Esophagus muscularis mucosa (tissue), 4 donors: Measurements from ENCODE around the gene ASB16.

ENCODE experiments used
- EP300 ChIP-seq: sonication (generic); formaldehyde crosslinking; IDR thresholded peaks from one replicate; pipeline ENCODE4 v1.6.1; 2017; ENCODE audit warnings: antibody characterized with exemption
- POLR2A ChIP-seq: fragments of 450-650 bp; IDR thresholded peaks from one replicate; pipeline ENCODE4 v1.6.1; 2017; ENCODE audit warnings: antibody characterized with exemption, moderate library complexity, mild to moderate bottlenecking, low read depth
- POLR2AphosphoS5 ChIP-seq, 2 donors: sonication (generic); formaldehyde crosslinking; IDR thresholded peaks; one replicate each; pipeline ENCODE4 v1.6.1; 2017; ENCODE audit warnings: antibody characterized with exemption in 2 of 2
- TF ChIP-seq, protein P1 (sequence below), 3 experiments: fragments of 200-600 bp in 2 of 3; fragments of 450-650 bp in 1 of 3; sonication (generic) in 2 of 3; IDR thresholded peaks; one replicate each; pipeline ENCODE4 v1.5.1; 2017 to 2019; ENCODE audit warnings: antibody characterized with exemption in 3 of 3, mild to moderate bottlenecking in 2 of 3, moderate library complexity in 1 of 3

DNA sequence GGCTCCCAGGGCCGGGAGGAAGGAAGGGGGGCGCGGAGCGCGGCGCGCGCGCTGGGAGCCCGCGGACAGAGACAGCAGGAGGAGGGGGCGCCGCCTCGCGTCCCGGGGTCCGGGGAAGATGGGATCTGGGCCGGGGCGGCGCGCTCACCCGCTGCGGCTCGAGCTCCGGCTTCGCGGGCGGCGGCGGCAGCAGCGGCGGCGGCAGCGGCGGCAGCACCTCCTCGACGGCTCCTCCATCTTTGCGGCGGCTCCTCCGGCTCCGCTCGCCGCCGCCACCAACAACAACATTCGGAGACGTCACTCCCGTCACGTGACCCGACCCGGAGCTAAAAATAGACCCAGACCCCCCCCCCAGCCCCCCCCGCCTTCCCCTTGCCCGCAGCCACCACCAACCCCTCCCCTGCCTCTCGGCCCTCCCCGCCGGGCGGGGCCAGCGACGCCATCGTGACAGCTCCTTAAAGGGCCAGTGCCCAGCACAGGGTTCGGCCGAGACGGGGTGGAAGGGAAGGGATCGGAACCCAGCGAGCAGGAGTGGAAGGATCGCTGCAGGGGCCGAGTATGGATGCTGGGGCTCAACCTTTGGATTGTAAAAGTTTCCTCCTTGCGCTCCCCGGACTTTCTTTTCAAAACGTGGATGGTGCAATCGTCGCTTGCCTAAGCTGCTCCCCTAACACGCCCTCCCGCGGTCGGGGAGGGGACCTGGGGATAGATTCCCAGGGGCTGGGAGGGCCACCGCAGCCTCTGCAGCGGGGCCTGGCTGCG is 47.0 kb upstream of the ASB16 start, which contains the start of gene HDAC5:
- TF ChIP-seq POLR2A (no peak), POLR2AphosphoS5 (IDR thresholded peaks at IDR 0.05) (peak; percentile 88 to 89), EP300 (no peak)
- TF ChIP-seq, protein P1, sequence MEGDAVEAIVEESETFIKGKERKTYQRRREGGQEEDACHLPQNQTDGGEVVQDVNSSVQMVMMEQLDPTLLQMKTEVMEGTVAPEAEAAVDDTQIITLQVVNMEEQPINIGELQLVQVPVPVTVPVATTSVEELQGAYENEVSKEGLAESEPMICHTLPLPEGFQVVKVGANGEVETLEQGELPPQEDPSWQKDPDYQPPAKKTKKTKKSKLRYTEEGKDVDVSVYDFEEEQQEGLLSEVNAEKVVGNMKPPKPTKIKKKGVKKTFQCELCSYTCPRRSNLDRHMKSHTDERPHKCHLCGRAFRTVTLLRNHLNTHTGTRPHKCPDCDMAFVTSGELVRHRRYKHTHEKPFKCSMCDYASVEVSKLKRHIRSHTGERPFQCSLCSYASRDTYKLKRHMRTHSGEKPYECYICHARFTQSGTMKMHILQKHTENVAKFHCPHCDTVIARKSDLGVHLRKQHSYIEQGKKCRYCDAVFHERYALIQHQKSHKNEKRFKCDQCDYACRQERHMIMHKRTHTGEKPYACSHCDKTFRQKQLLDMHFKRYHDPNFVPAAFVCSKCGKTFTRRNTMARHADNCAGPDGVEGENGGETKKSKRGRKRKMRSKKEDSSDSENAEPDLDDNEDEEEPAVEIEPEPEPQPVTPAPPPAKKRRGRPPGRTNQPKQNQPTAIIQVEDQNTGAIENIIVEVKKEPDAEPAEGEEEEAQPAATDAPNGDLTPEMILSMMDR (IDR thresholded peaks at IDR 0.05), result peak; percentile 63 to 79 (median 68)
